ENCODE data around the gene VSX2. TPM values are rescaled to one million over a fixed set of nuclear protein-coding genes. Genes with fewer than 3 reads are reported as not detected.

Gene VSX2
- total RNA-seq, 1 experiment from 2014 or later = not detected

- DNase-seq = no peak
- no peaks in the 10 kb centered on the region for H3K79me2 ChIP-seq (ENCODE audit: insufficient read depth, low read length)
- H3K4me1 ChIP-seq (ENCODE audit: insufficient read depth, low read length) = no peaks in the 10 kb centered on the region
- no peaks in the 10 kb centered on the region; a peak in 3 of 7 replicates for H3K36me3 Mint-ChIP-seq (ENCODE audit: insufficient read depth in 1 of 3, low read depth in 3 of 3)
- no peak overlapping the region for H3K27ac ChIP-seq (ENCODE audit: insufficient read length, low read depth, low read length)
- no peaks in the 10 kb centered on the region for H3K79me1 ChIP-seq (ENCODE audit: insufficient read depth, low read depth, low read length, poor library complexity, severe bottlenecking)
- TF ChIP-seq CTCF (conservative IDR thresholded peaks at IDR 0.05) = no peak
- no peak overlapping the region for H3K56ac ChIP-seq (ENCODE audit: insufficient read length, low read depth, low read length)
- H2BK120ac ChIP-seq (ENCODE audit: low read depth, low read length, poor library complexity, severe bottlenecking) = no peak overlapping the region
- H4K91ac ChIP-seq (ENCODE audit: insufficient read length, low read depth, low read length) = no peak overlapping the region
- no peak overlapping the region for H3K9ac ChIP-seq (ENCODE audit: extremely low read depth, insufficient read length, low read length)
- H3K23ac ChIP-seq (ENCODE audit: insufficient read length, low read depth, low read length) = no peak overlapping the region
- H2BK20ac ChIP-seq (ENCODE audit: low read depth, low read length, poor library complexity, severe bottlenecking) = no peak overlapping the region
- H3K4me2 ChIP-seq (ENCODE audit: insufficient read depth, insufficient read length, low read length) = no peak overlapping the region
- no peaks in the 10 kb centered on the region for H4K20me1 ChIP-seq (ENCODE audit: control insufficient read depth, insufficient read depth, insufficient read length)
- H4K5ac ChIP-seq (ENCODE audit: insufficient read length, low read depth, low read length) = no peak overlapping the region
- no peak overlapping the region for H2BK5ac ChIP-seq (ENCODE audit: insufficient read length, low read length)
- peak overlapping the region in 1 of 3 experiments; percentile 25; a peak in 1 of 7 replicates for H3K27ac Mint-ChIP-seq
- H2BK12ac ChIP-seq (ENCODE audit: insufficient read length, low read depth, low read length) = no peak overlapping the region
- no peak overlapping the region for H2AFZ ChIP-seq (ENCODE audit: low read length)
- H3K4ac ChIP-seq (ENCODE audit: low read depth, low read length) = no peak overlapping the region
- no peak overlapping the region for H3K4me3 Mint-ChIP-seq
- no peak overlapping the region for H3T11ph ChIP-seq (ENCODE audit: low read length)
- no peaks in the 10 kb centered on the region for H3K27me3 ChIP-seq (ENCODE audit: insufficient read depth, low read length)
- H3K27me3 Mint-ChIP-seq (ENCODE audit: low read depth) = peaks cover 1% of the 10 kb centered on the region; the same call in 1 of the 2 replicates
- no peak overlapping the region for H2BK15ac ChIP-seq (ENCODE audit: low read depth, low read length)
- H3K14ac ChIP-seq (ENCODE audit: insufficient read depth, low read length) = no peak overlapping the region
- H3K18ac ChIP-seq (ENCODE audit: insufficient read length, low read depth, low read length) = no peak overlapping the region
- H3K9me3 Mint-ChIP-seq = peaks cover 0 to 7% of the 10 kb centered on the region in 2 experiments; a peak in 2 of 5 replicates
- no peak overlapping the region for H4K8ac ChIP-seq (replicated peaks; ENCODE audit: insufficient read length, low read depth, low read length)
- no peaks in the 10 kb centered on the region for H3K9me3 ChIP-seq (ENCODE audit: control insufficient read depth, low read depth, low read length)
- H2AK5ac ChIP-seq (ENCODE audit: insufficient read length, low read length) = no peak overlapping the region
- H3K23me2 ChIP-seq (ENCODE audit: insufficient read length, low read depth, low read length, poor library complexity, severe bottlenecking) = no peaks in the 10 kb centered on the region
- WGBS (ENCODE audit: extremely low coverage, insufficient read length, low lambda C conversion rate) = no CpG with 5 or more reads among the region's 6 CpGs
- peaks cover 0 to 4% of the 10 kb centered on the region in 2 experiments; a peak in 1 of 4 replicates for H3K4me1 Mint-ChIP-seq
These were observed 36.1 kb downstream of the VSX2 start for GRCh38 chr14:74275241-74275841.

All from H9 (cell line).